HG02981 (cell line): ENCODE data around the gene CSNK1E.
"Not testable (repeated sequence)": the region's sequence is repeated elsewhere in the genome, so short reads cannot be mapped to it uniquely, and the experiment has no call there.

ENCODE experiments used
- ATAC-seq: cut with Tn5 transposase; IDR thresholded peaks from one replicate; pipeline ENCODE4 v1.9.1; 2021; ENCODE audit warnings: mild to moderate bottlenecking, moderate library complexity; ENCODE audit not compliant: unreplicated experiment

The CSNK1E gene

GRCh38 chr22:38317122-38317994 is at the start of gene CSNK1E:
Gene CSNK1E, minus strand, starts transcription at chr22:38317433. Its CDS starts 3,276 bp downstream, at chr22:38314157.
- ATAC-seq, result no peak

- ATAC-seq, result not testable (repeated sequence)
These were observed 48.6 kb upstream of the CSNK1E start for GRCh38 chr22:38365829-38366228.

GRCh38 chr22:38365174-38365573 is 47.9 kb upstream of the CSNK1E start:
- ATAC-seq, result not testable (repeated sequence)

GRCh38 chr22:38360560-38360959 is 43.3 kb upstream of the CSNK1E start:
- ATAC-seq, result not testable (repeated sequence)

- not testable (repeated sequence) for ATAC-seq
These were observed 42.6 kb upstream of the CSNK1E start for GRCh38 chr22:38359817-38360216.

GRCh38 chr22:38357971-38358370 is 40.7 kb upstream of the CSNK1E start:
- not testable (repeated sequence) for ATAC-seq

- no peak for ATAC-seq
These were observed 38.0 kb upstream of the CSNK1E start for GRCh38 chr22:38355275-38355674.

GRCh38 chr22:38353701-38354100 is 36.5 kb upstream of the CSNK1E start:
- ATAC-seq, result no peak

- no peak for ATAC-seq
These were observed 36.0 kb upstream of the CSNK1E start for GRCh38 chr22:38353142-38353629.

- ATAC-seq, result no peak
These were observed 35.2 kb upstream of the CSNK1E start for GRCh38 chr22:38352436-38352835.

GRCh38 chr22:38350444-38351359 is 33.5 kb upstream of the CSNK1E start:
- ATAC-seq, result no peak

- ATAC-seq, result no peak
These were observed 31.7 kb upstream of the CSNK1E start for GRCh38 chr22:38348751-38349496.

GRCh38 chr22:38347944-38348750 is 30.9 kb upstream of the CSNK1E start:
- no peak for ATAC-seq

- ATAC-seq, result no peak
These were observed 30.1 kb upstream of the CSNK1E start for GRCh38 chr22:38347181-38347943.

GRCh38 chr22:38346506-38346905 is 29.3 kb upstream of the CSNK1E start:
- no peak for ATAC-seq

- ATAC-seq, result no peak
These were observed 28.5 kb upstream of the CSNK1E start for GRCh38 chr22:38345782-38346181.

GRCh38 chr22:38339893-38340292 is 22.7 kb upstream of the CSNK1E start:
- not testable (repeated sequence) for ATAC-seq

- no peak for ATAC-seq
These were observed 21.6 kb upstream of the CSNK1E start for GRCh38 chr22:38338772-38339379.

GRCh38 chr22:38336699-38337098 is 19.5 kb upstream of the CSNK1E start:
- ATAC-seq, result no peak
